HepG2 (cell line): ENCODE results near the gene GRID1. TPM values are rescaled to one million over a fixed set of nuclear protein-coding genes. Genes with fewer than 3 reads are reported as not detected.

Experiments
- ATAC-seq: fragments of 200-7000 bp; cut with Tn5 transposase; 3 replicates; pipeline ENCODE4 v1.9.1; 2020; ENCODE audit warnings: mild to moderate bottlenecking, moderate library complexity
- BruUV-seq: library from RNA; stranded (reverse); fragments of 400-500 nt; replicated peaks from 2 replicates; lab custom pipeline; 2021; lab: Mats Ljungman, UMichigan
- CTCF ChIA-PET: fragments of 300-600 bp; formaldehyde crosslinking; extraction: SDS; loops from one replicate; lab custom pipeline; 2021; ENCODE audit warnings: low total read pairs, inconsistent platforms, low intra/inter-chr PET ratio; lab: Yijun Ruan, JAX
- POLR2A ChIA-PET: fragments of 350-600 bp; sonication (Branson Sonifier 250); formaldehyde crosslinking; loops from one replicate; lab custom pipeline; 2020; ENCODE audit warnings: antibody characterized with exemption, inconsistent platforms; lab: Yijun Ruan, JAX
- DNase-seq: peaks from one replicate; pipeline ENCODE4 v3.0.0-alpha.2; 2015; ENCODE audit warnings: low spot score
- FAIRE-seq: peaks from 3 replicates; lab custom pipeline; 2011; peaks lifted over from hg19 to GRCh38; lab: Jason Lieb, UNC
- H2AFZ ChIP-seq: one replicate; pipeline ENCODE4 v1.6.1; 2011; ENCODE audit warnings: low read length, inconsistent platforms
- H3K27ac ChIP-seq: fragments of 300-600 bp; 3 replicates; pipeline ENCODE4 v1.8.0; 2011; ENCODE audit warnings: mixed run types, mild to moderate bottlenecking, mixed read lengths, low read length, inconsistent platforms; ENCODE audit not compliant: insufficient read depth; ENCODE audit errors: extremely low read length
- H3K27me3 ChIP-seq, 2 experiments: fragments of 200-600 bp in 1 of 2; 2 replicates in 1 of 2; 3 replicates in 1 of 2; pipeline versions ENCODE4 v1.6.0 to v1.8.0; 2011; ENCODE audit warnings: low read length in 2 of 2, mild to moderate bottlenecking in 2 of 2, moderate library complexity in 2 of 2, inconsistent platforms in 1 of 2; ENCODE audit not compliant: insufficient read depth in 2 of 2, control insufficient read depth in 1 of 2
- H3K36me3 ChIP-seq, 2 experiments: fragments of 200-600 bp in 1 of 2; replicated peaks in 1 of 2; 2 replicates in 1 of 2; 3 replicates in 1 of 2; pipeline versions ENCODE4 v1.5.1 to v1.8.0; 2011; ENCODE audit warnings: low read length in 2 of 2, inconsistent platforms in 1 of 2; ENCODE audit not compliant: insufficient read depth in 2 of 2, control insufficient read depth in 1 of 2
- H3K4me1 ChIP-seq: 2 replicates; pipeline ENCODE4 v1.5.1; 2012; ENCODE audit warnings: low read length, inconsistent platforms; ENCODE audit not compliant: insufficient read depth
- H3K4me2 ChIP-seq: 2 replicates; pipeline ENCODE4 v1.6.0; 2011; ENCODE audit warnings: low read depth, low read length, inconsistent platforms
- H3K4me3 ChIP-seq, 3 experiments: fragments of 200-600 bp in 1 of 3; sonication (generic), shearing (Covaris generic) in 1 of 3; replicated peaks in 1 of 3; 2 replicates each; pipeline ENCODE4 v1.5.1; 2011 to 2016; ENCODE audit warnings: low read length in 3 of 3, inconsistent platforms in 2 of 3, low read depth in 2 of 3, mild to moderate bottlenecking in 2 of 3, control low read depth in 1 of 3, mixed read lengths in 1 of 3; ENCODE audit not compliant: insufficient read depth in 1 of 3
- H3K79me2 ChIP-seq: one replicate; pipeline ENCODE4 v1.6.1; 2011; ENCODE audit warnings: low read length, inconsistent platforms; ENCODE audit not compliant: insufficient read depth
- H3K9ac ChIP-seq: 2 replicates; pipeline ENCODE4 v1.6.0; 2011; ENCODE audit warnings: mild to moderate bottlenecking, low read depth, low read length, inconsistent platforms; ENCODE audit not compliant: insufficient read depth
- H3K9me3 ChIP-seq: 2 replicates; pipeline ENCODE4 v1.5.1; 2012; ENCODE audit warnings: mild to moderate bottlenecking, low read length
- H4K20me1 ChIP-seq: 2 replicates; pipeline ENCODE4 v1.6.0; 2011; ENCODE audit warnings: inconsistent platforms, mild to moderate bottlenecking, low read length, moderate library complexity; ENCODE audit not compliant: insufficient read depth
- CREM ChIP-seq, 2 experiments: sonication (generic) in 1 of 2; formaldehyde crosslinking in 1 of 2; IDR thresholded peaks; 2 replicates each; pipeline versions ENCODE4 v1.4.0 to v1.6.1; 2016 to 2020; ENCODE audit warnings: antibody characterized with exemption in 1 of 2, mild to moderate bottlenecking in 1 of 2, missing genetic modification reagents in 1 of 2
- KLF15 ChIP-seq: sonication (generic); formaldehyde crosslinking; IDR thresholded peaks from 2 replicates; pipeline ENCODE4 v1.8.1; 2023; ENCODE audit warnings: borderline replicate concordance, mild to moderate bottlenecking, inconsistent platforms, missing genetic modification reagents, mixed read lengths
- MXI1 ChIP-seq: IDR thresholded peaks from 3 replicates; pipeline ENCODE4 v1.6.1; 2012; ENCODE audit warnings: low read depth, low read length, inconsistent platforms, borderline replicate concordance
- RFXAP ChIP-seq: sonication (generic); formaldehyde crosslinking; IDR thresholded peaks from 2 replicates; pipeline ENCODE4 v1.4.0; 2020; ENCODE audit warnings: missing genetic modification reagents, borderline replicate concordance
- ZBTB46 ChIP-seq: sonication (generic); formaldehyde crosslinking; IDR thresholded peaks from 2 replicates; pipeline ENCODE4 v1.4.0; 2020; ENCODE audit warnings: mild to moderate bottlenecking, missing genetic modification reagents, borderline replicate concordance
- ZFX ChIP-seq: sonication (generic); formaldehyde crosslinking; IDR thresholded peaks from 2 replicates; pipeline ENCODE4 v1.4.0; 2020; ENCODE audit warnings: mild to moderate bottlenecking, low read depth, missing genetic modification reagents, moderate library complexity
- ZNF446 ChIP-seq: sonication (generic); formaldehyde crosslinking; IDR thresholded peaks from 2 replicates; pipeline ENCODE4 v1.5.0; 2020; ENCODE audit warnings: mild to moderate bottlenecking, missing genetic modification reagents
- ZNF672 ChIP-seq: sonication (generic); formaldehyde crosslinking; IDR thresholded peaks from 2 replicates; pipeline ENCODE4 v1.8.1; 2022; ENCODE audit warnings: missing genetic modification reagents
- WGBS: methylation state at CpG from one replicate; pipeline ENCODE4 v1.1.6; 2017; ENCODE audit warnings: low lambda C conversion rate; 5-methylcytosine and 5-hydroxymethylcytosine counted together
- in situ Hi-C: cut with HindIII; loops from 2 replicates; pipeline ENCODE4 v1.10.0; 2017; ENCODE audit warnings: low pct_unique_long_range_greater_than_20kb; ENCODE audit not compliant: extremely low pct_ligation_motif_present
- intact Hi-C: fragments of 100-400 bp; cut with micrococcal nuclease; formaldehyde crosslinking; loops from one replicate; pipeline ENCODE4 v1.10.0; 2022; ENCODE audit not compliant: unreplicated experiment
- polyA plus RNA-seq, 8 experiments: library from polyadenylated mRNA; depleted of rRNA in 3 of 8; stranded (reverse) in 7 of 8; unstranded in 1 of 8; fragments of >200 nt; fragmentation: Illumina TruSeq in 4 of 8; extraction: Trizol in 4 of 8; gene quantifications; 2 replicates each; pipeline versions ENCODE4 v1.2.1 to v1.2.3, GENCODE V29; 2011 to 2016; ENCODE audit warnings: low read depth in 4 of 8, missing spikeins in 1 of 8, mixed read lengths in 1 of 8; ENCODE audit not compliant: insufficient read depth in 1 of 8
- total RNA-seq, 5 experiments: library from RNA; depleted of rRNA; stranded (reverse); fragments of >200 nt; fragmentation: Illumina TruSeq; extraction: Trizol; gene quantifications; 2 replicates each; pipeline ENCODE4 v1.2.3, GENCODE V29; 2016; ENCODE audit warnings: low read depth in 1 of 5
- TF ChIP-seq, protein P1 (sequence below): sonication (generic); formaldehyde crosslinking; IDR thresholded peaks from 2 replicates; pipeline ENCODE4 v1.8.1; 2022; ENCODE audit warnings: low read depth, mild to moderate bottlenecking, missing genetic modification reagents

Gene GRID1
- total and polyA plus RNA-seq, 2 of the 13 experiments (the other 11 are each of a cell fraction or from before 2014, with no cell fraction given), result 0.05 TPM; not detected in 1

GRCh38 chr10:86188326-86188725 lies 178.3 kb downstream of the GRID1 start:
- in situ Hi-C loops (no loop called here), intact Hi-C loops (no loop called here)
- no peaks in the 10 kb centered on the region; a peak in 1 of 5 replicates for H3K27me3 ChIP-seq
- H2AFZ ChIP-seq, result no peak overlapping the region
- ATAC-seq (no peak), FAIRE-seq (no peak), DNase-seq (no peak)
- H4K20me1 ChIP-seq, result no peaks in the 10 kb centered on the region
- H3K9ac ChIP-seq, result no peak overlapping the region
- POLR2A ChIA-PET, result no interaction called here
- H3K4me3 ChIP-seq, result no peak overlapping the region
- no peaks in the 10 kb centered on the region for H3K79me2 ChIP-seq
- no peak overlapping the region for H3K4me2 ChIP-seq
- no peak overlapping the region for H3K27ac ChIP-seq
- WGBS, result 11% methylated on average over 3 of the region's 3 CpGs
- H3K36me3 ChIP-seq, result no peaks in the 10 kb centered on the region
- no peaks in the 10 kb centered on the region for H3K9me3 ChIP-seq
- H3K4me1 ChIP-seq, result no peaks in the 10 kb centered on the region
- TF ChIP-seq ZNF672 (no peak), CREM (IDR thresholded peaks at IDR 0.05) (no peak), CREM (CRISPR knock-in tag; IDR thresholded peaks at IDR 0.05) (no peak), ZBTB46 (CRISPR knock-in tag) (no peak), KLF15 (CRISPR knock-in tag) (no peak), ZNF446 (CRISPR knock-in tag) (no peak), RFXAP (no peak), ZFX (CRISPR knock-in tag) (no peak), MXI1 (no peak)
- TF ChIP-seq, protein P1, sequence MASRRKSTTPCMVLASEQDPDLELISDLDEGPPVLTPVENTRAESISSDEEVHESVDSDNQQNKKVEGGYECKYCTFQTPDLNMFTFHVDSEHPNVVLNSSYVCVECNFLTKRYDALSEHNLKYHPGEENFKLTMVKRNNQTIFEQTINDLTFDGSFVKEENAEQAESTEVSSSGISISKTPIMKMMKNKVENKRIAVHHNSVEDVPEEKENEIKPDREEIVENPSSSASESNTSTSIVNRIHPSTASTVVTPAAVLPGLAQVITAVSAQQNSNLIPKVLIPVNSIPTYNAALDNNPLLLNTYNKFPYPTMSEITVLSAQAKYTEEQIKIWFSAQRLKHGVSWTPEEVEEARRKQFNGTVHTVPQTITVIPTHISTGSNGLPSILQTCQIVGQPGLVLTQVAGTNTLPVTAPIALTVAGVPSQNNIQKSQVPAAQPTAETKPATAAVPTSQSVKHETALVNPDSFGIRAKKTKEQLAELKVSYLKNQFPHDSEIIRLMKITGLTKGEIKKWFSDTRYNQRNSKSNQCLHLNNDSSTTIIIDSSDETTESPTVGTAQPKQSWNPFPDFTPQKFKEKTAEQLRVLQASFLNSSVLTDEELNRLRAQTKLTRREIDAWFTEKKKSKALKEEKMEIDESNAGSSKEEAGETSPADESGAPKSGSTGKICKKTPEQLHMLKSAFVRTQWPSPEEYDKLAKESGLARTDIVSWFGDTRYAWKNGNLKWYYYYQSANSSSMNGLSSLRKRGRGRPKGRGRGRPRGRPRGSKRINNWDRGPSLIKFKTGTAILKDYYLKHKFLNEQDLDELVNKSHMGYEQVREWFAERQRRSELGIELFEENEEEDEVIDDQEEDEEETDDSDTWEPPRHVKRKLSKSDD (CRISPR knock-in tag), result no peak
- no TSS peak for BruUV-seq
- CTCF ChIA-PET, result no interaction called here
